H1 (cell line): ENCODE measurements around the gene ZNF212. TPM values are rescaled to one million over a fixed set of nuclear protein-coding genes. Genes with fewer than 3 reads are reported as not detected.

Source experiments
- ASH2L ChIP-seq: fragments of 200-600, 300-600 bp; sonication (generic); IDR thresholded peaks from one replicate; pipeline ENCODE4 v1.7.1; 2017; ENCODE audit warnings: low read length
- BRCA1 ChIP-seq: IDR thresholded peaks from 2 replicates; pipeline ENCODE4 v1.6.1; 2012; ENCODE audit warnings: low read depth, low read length, improper control_type of control experiment
- CBX8 ChIP-seq: fragments of 300-800, 300-1000 bp; sonication (generic); IDR thresholded peaks from 2 replicates; pipeline ENCODE4 v1.7.1; 2016; ENCODE audit warnings: low read depth, low read length, borderline replicate concordance
- CHD2 ChIP-seq: IDR thresholded peaks from 2 replicates; pipeline ENCODE4 v1.6.1; 2012; ENCODE audit warnings: low read length, improper control_type of control experiment
- CREB1 ChIP-seq: IDR thresholded peaks from 2 replicates; pipeline ENCODE4 v1.6.1; 2012; ENCODE audit warnings: inconsistent platforms
- GABPA ChIP-seq: IDR thresholded peaks from 2 replicates; pipeline ENCODE4 v1.6.1; 2011; ENCODE audit warnings: mild to moderate bottlenecking, low read length, moderate library complexity, borderline replicate concordance; ENCODE audit not compliant: insufficient read depth
- HDAC2 ChIP-seq, 2 experiments: fragments of 300-600 bp in 1 of 2; sonication (generic) in 1 of 2; IDR thresholded peaks; 2 replicates each; pipeline ENCODE4 v1.6.1; 2011 to 2012; ENCODE audit warnings: low read depth in 2 of 2, low read length in 2 of 2, mild to moderate bottlenecking in 2 of 2, moderate library complexity in 2 of 2, borderline replicate concordance in 1 of 2, inconsistent platforms in 1 of 2
- JUND ChIP-seq: IDR thresholded peaks from 2 replicates; pipeline ENCODE4 v1.6.1; 2011; ENCODE audit warnings: mild to moderate bottlenecking, improper control_type of control experiment, low read length
- KDM4A ChIP-seq: IDR thresholded peaks from one replicate; pipeline ENCODE4 v1.7.1; 2012; ENCODE audit warnings: low read depth, mild to moderate bottlenecking, moderate library complexity, low read length, inconsistent platforms; ENCODE audit not compliant: severe bottlenecking
- NRF1 ChIP-seq: IDR thresholded peaks from 2 replicates; pipeline ENCODE4 v1.6.1; 2011; ENCODE audit warnings: mild to moderate bottlenecking, low read depth, low read length, improper control_type of control experiment
- POLR2A ChIP-seq, 2 experiments: IDR thresholded peaks; 1 replicate in 1 of 2; 2 replicates in 1 of 2; pipeline ENCODE4 v1.6.1; 2011; ENCODE audit warnings: low read depth in 2 of 2, low read length in 2 of 2, mild to moderate bottlenecking in 2 of 2; ENCODE audit errors: control extremely low read depth in 1 of 2
- POLR2AphosphoS5 ChIP-seq: IDR thresholded peaks from 2 replicates; pipeline ENCODE4 v1.6.1; 2011; ENCODE audit warnings: low read depth, low read length
- RAD21 ChIP-seq, 2 experiments: IDR thresholded peaks in 1 of 2; conservative IDR thresholded peaks in 1 of 2; 2 replicates each; pipeline ENCODE4 v1.6.1; 2011; ENCODE audit warnings: low read depth in 2 of 2, low read length in 2 of 2, improper control_type of control experiment in 1 of 2, inconsistent platforms in 1 of 2, mild to moderate bottlenecking in 1 of 2, moderate library complexity in 1 of 2
- RBBP5 ChIP-seq: IDR thresholded peaks from 2 replicates; pipeline ENCODE4 v1.7.1; 2012; ENCODE audit warnings: low read depth, mild to moderate bottlenecking, inconsistent platforms, low read length, moderate library complexity, borderline replicate concordance
- SIX5 ChIP-seq: IDR thresholded peaks from 2 replicates; pipeline ENCODE4 v1.6.1; 2011; ENCODE audit warnings: mild to moderate bottlenecking, low read depth, low read length
- TAF7 ChIP-seq: optimal IDR thresholded peaks from 2 replicates; pipeline ENCODE3; 2011; ENCODE audit warnings: low read depth, mild to moderate bottlenecking, inconsistent platforms, low read length, moderate library complexity, borderline replicate concordance
- TCF12 ChIP-seq: IDR thresholded peaks from 2 replicates; pipeline ENCODE4 v1.6.1; 2011; ENCODE audit warnings: low read depth, mild to moderate bottlenecking, low read length
- YY1 ChIP-seq: IDR thresholded peaks from 2 replicates; pipeline ENCODE4 v1.6.1; 2011; ENCODE audit warnings: low read depth, mild to moderate bottlenecking, low read length
- polyA plus RNA-seq, 7 experiments: library from polyadenylated mRNA; depleted of rRNA in 3 of 7; stranded (reverse) in 5 of 7; unstranded in 2 of 7; fragments of >200 nt in 5 of 7; fragments of 200-250 nt in 2 of 7; gene quantifications; 1 replicate in 5 of 7; 2 replicates in 1 of 7; 4 replicates in 1 of 7; pipeline versions ENCODE4 v1.2.1 to v1.2.3, GENCODE V29; 2011 to 2013; ENCODE audit warnings: missing spikeins in 2 of 7, mixed read lengths in 2 of 7
- total RNA-seq: library from RNA; stranded (reverse); fragmentation: NEBNext Ultra II Directional; extraction: Animal tissue kit (Norgen Biotek cat#: 25700); gene quantifications from 2 replicates; pipeline ENCODE4 v1.2.1, GENCODE V29; 2021
- TF ChIP-seq, protein P1 (sequence below): IDR thresholded peaks from 2 replicates; pipeline ENCODE4 v1.6.1; 2012; ENCODE audit warnings: inconsistent platforms
- TF ChIP-seq, protein P2 (sequence below), 3 experiments: IDR thresholded peaks; 1 replicate in 2 of 3; 2 replicates in 1 of 3; pipeline versions ENCODE4 v1.5.1 to v1.6.1; 2011; ENCODE audit warnings: low read length in 3 of 3, mild to moderate bottlenecking in 3 of 3, inconsistent platforms in 2 of 3, low read depth in 1 of 3, moderate library complexity in 1 of 3; ENCODE audit not compliant: insufficient read depth in 1 of 3; ENCODE audit errors: control extremely low read depth in 1 of 3

Gene ZNF212
- total and polyA plus RNA-seq, 2 of the 8 experiments (the other 6 are each of a cell fraction or from before 2014, with no cell fraction given) = 6.7 to 19.3 TPM

DNA sequence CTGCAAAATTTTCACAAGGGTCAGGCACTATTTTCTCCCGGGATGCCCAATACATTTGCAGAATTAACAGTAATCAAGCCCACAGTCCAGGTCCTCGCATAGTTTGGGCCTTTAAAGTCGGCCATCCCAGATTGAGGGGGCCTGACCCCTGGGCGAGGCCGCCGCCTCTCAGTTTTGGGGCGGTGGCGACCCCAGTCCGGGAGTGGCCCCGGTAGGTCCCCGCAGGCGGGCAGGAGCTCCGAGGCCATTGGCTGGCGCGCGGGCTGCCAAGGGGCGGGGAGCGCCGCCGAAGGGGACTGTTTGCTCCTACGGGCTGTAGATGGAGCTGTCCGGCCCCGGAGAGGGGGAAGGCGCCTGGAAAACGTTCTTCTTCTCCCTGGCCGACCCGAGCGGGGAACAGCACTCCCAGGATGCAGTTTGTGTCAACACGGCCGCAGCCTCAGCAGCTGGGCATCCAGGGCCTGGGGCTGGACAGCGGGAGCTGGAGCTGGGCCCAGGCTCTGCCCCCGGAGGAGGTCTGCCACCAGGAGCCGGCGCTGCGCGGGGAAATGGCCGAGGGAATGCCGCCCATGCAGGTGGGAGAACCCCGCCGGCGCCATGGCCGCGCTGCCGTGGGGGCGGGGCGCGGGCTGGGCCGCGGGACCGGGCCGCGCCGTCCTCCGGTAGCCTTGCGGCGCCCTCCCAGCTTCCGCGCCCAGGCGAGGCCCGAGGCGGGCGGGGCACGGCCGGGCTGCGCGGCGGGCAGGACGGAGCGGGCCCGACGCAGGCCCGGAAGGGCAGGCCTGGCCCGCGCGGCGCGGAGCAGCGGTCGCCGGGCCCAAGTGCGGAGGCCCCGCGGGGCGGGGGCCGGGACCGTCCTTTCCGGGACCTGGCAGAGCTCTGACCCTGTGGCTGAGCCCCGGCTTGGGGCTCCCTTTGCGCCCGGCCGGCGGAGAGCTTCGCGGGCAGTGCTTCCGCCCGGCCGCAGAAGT lies 44.0 kb upstream of the ZNF212 start, which contains the start of gene ZNF282 (continued):
- TF ChIP-seq ASH2L = peak; percentile 93
- TF ChIP-seq, protein P1, sequence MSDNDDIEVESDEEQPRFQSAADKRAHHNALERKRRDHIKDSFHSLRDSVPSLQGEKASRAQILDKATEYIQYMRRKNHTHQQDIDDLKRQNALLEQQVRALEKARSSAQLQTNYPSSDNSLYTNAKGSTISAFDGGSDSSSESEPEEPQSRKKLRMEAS = peak; percentile 48; the same call in 1 of the 2 replicates
- peak; percentile 75 for TF ChIP-seq POLR2AphosphoS5
- TF ChIP-seq JUND = 0 out of 2 replicates have a peak, but pooled peaks have one; percentile 14
- peak; percentile 57 for TF ChIP-seq CHD2
- no peak for TF ChIP-seq BRCA1
- 0 out of 2 replicates have a peak, but pooled peaks have one; percentile 29 for TF ChIP-seq GABPA
- no peak for TF ChIP-seq SIX5
- peak; percentile 33 for TF ChIP-seq KDM4A
- TF ChIP-seq HDAC2 (IDR thresholded peaks at IDR 0.05; ENCODE audit: borderline replicate concordance in 1 of 2, low read depth in 2 of 2, low read length in 2 of 2) = 0 out of 4 replicates have a peak, but pooled peaks of 1 of the 2 experiments have one; percentile 29
- TF ChIP-seq TAF7 = peak; percentile 72
- TF ChIP-seq TCF12 = no peak
- no peak for TF ChIP-seq NRF1
- TF ChIP-seq RAD21 (IDR thresholded peaks at IDR 0.05 in 1 of 2, conservative IDR thresholded peaks at IDR 0.05 in 1 of 2; ENCODE audit: low read depth in 2 of 2, low read length in 2 of 2) = peak; percentile 48 to 50; a peak in 3 of 4 replicates
- 0 out of 2 replicates have a peak, but pooled peaks have one; percentile 9 for TF ChIP-seq CREB1
- peak; percentile 79 to 87 for TF ChIP-seq POLR2A (IDR thresholded peaks at IDR 0.05; ENCODE audit: control extremely low read depth in 1 of 2, low read depth in 2 of 2, low read length in 2 of 2)
- TF ChIP-seq, protein P2, sequence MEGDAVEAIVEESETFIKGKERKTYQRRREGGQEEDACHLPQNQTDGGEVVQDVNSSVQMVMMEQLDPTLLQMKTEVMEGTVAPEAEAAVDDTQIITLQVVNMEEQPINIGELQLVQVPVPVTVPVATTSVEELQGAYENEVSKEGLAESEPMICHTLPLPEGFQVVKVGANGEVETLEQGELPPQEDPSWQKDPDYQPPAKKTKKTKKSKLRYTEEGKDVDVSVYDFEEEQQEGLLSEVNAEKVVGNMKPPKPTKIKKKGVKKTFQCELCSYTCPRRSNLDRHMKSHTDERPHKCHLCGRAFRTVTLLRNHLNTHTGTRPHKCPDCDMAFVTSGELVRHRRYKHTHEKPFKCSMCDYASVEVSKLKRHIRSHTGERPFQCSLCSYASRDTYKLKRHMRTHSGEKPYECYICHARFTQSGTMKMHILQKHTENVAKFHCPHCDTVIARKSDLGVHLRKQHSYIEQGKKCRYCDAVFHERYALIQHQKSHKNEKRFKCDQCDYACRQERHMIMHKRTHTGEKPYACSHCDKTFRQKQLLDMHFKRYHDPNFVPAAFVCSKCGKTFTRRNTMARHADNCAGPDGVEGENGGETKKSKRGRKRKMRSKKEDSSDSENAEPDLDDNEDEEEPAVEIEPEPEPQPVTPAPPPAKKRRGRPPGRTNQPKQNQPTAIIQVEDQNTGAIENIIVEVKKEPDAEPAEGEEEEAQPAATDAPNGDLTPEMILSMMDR (IDR thresholded peaks at IDR 0.05; ENCODE audit: control extremely low read depth in 1 of 3, insufficient read depth in 1 of 3, low read depth in 1 of 3, low read length in 3 of 3) = peak; percentile 64 to 67 (median 67)
- TF ChIP-seq CBX8 = no peak
- peak; percentile 90; the same call in 1 of the 2 replicates for TF ChIP-seq RBBP5
- peak; percentile 79; the same call in 1 of the 2 replicates for TF ChIP-seq YY1
